HepG2 (cell line): ENCODE measurements around the gene NR2F6. TPM values are rescaled to one million over a fixed set of nuclear protein-coding genes. Genes with fewer than 3 reads are reported as not detected.

Source experiments
- ETV5 ChIP-seq: IDR thresholded peaks from 2 replicates; pipeline ENCODE4 v1.6.1; 2018; ENCODE audit warnings: missing biosample characterization, missing genetic modification reagents, inconsistent platforms, borderline replicate concordance
- FLYWCH1 ChIP-seq: sonication (generic); formaldehyde crosslinking; IDR thresholded peaks from 2 replicates; pipeline ENCODE4 v1.8.1; 2023; ENCODE audit warnings: mild to moderate bottlenecking, missing genetic modification reagents
- GATAD1 ChIP-seq: IDR thresholded peaks from 2 replicates; pipeline ENCODE4 v1.6.1; 2016; ENCODE audit warnings: missing genetic modification reagents, missing compliant biosample characterization
- KLF16 ChIP-seq, 2 experiments: sonication (generic) in 1 of 2; formaldehyde crosslinking in 1 of 2; IDR thresholded peaks; 2 replicates each; pipeline versions ENCODE4 v1.6.1 to v1.8.0; 2016 to 2023; ENCODE audit warnings: missing genetic modification reagents in 2 of 2, missing compliant biosample characterization in 1 of 2
- KMT2A ChIP-seq: sonication (generic); formaldehyde crosslinking; IDR thresholded peaks from 2 replicates; pipeline ENCODE4 v1.4.0; 2020; ENCODE audit warnings: missing genetic modification reagents
- MED1 ChIP-seq: sonication (generic); formaldehyde crosslinking; IDR thresholded peaks from 2 replicates; pipeline ENCODE4 v1.4.0; 2020; ENCODE audit warnings: missing genetic modification reagents
- NR2F1 ChIP-seq, 2 experiments: fragments of 450-650 bp in 1 of 2; formaldehyde crosslinking in 1 of 2; IDR thresholded peaks; 2 replicates each; pipeline versions ENCODE4 v1.5.0 to v1.6.1; 2016 to 2020; ENCODE audit warnings: mild to moderate bottlenecking in 1 of 2, missing compliant biosample characterization in 1 of 2, missing genetic modification reagents in 1 of 2, moderate library complexity in 1 of 2
- RAD21 ChIP-seq: fragments of 450-650 bp; formaldehyde crosslinking; IDR thresholded peaks from 2 replicates; pipeline ENCODE4 v1.5.0; 2020; ENCODE audit warnings: mild to moderate bottlenecking
- SMC3 ChIP-seq: IDR thresholded peaks from 2 replicates; pipeline ENCODE4 v1.6.1; 2011; ENCODE audit warnings: low read length, improper control_type of control experiment
- SOX6 ChIP-seq, 2 experiments: fragments of 450-650 bp in 1 of 2; sonication (generic) in 1 of 2; formaldehyde crosslinking in 1 of 2; IDR thresholded peaks; 2 replicates each; pipeline versions ENCODE4 v1.4.0 to v1.6.1; 2017 to 2020; ENCODE audit warnings: antibody characterized with exemption in 1 of 2, mild to moderate bottlenecking in 1 of 2, missing genetic modification reagents in 1 of 2
- SP4 ChIP-seq: sonication (generic); formaldehyde crosslinking; IDR thresholded peaks from 2 replicates; pipeline ENCODE4 v1.8.1; 2023; ENCODE audit warnings: mild to moderate bottlenecking, missing genetic modification reagents
- XBP1 ChIP-seq: sonication (generic); formaldehyde crosslinking; IDR thresholded peaks from 2 replicates; pipeline ENCODE4 v1.5.0; 2020; ENCODE audit warnings: missing genetic modification reagents
- ZMYM3 ChIP-seq: sonication (generic); formaldehyde crosslinking; IDR thresholded peaks from 2 replicates; pipeline ENCODE4 v1.5.1; 2020; ENCODE audit warnings: mild to moderate bottlenecking, missing genetic modification reagents
- ZNF256 ChIP-seq: sonication (generic); formaldehyde crosslinking; conservative IDR thresholded peaks from 2 replicates; pipeline ENCODE4 v1.4.0; 2020; ENCODE audit warnings: missing genetic modification reagents
- ZNF331 ChIP-seq: sonication (generic); formaldehyde crosslinking; IDR thresholded peaks from 2 replicates; pipeline ENCODE4 v1.4.0; 2020; ENCODE audit warnings: missing genetic modification reagents
- ZNF34 ChIP-seq: sonication (generic); formaldehyde crosslinking; IDR thresholded peaks from 2 replicates; pipeline ENCODE4 v1.4.0; 2020; ENCODE audit warnings: mild to moderate bottlenecking, missing genetic modification reagents, borderline replicate concordance
- ZNF652 ChIP-seq: IDR thresholded peaks from 2 replicates; pipeline ENCODE4 v1.6.1; 2016; ENCODE audit warnings: low read depth, borderline replicate concordance
- ZSCAN22 ChIP-seq: sonication (generic); formaldehyde crosslinking; IDR thresholded peaks from 2 replicates; pipeline ENCODE4 v1.4.0; 2020; ENCODE audit warnings: mild to moderate bottlenecking, missing genetic modification reagents
- polyA plus RNA-seq, 8 experiments: library from polyadenylated mRNA; depleted of rRNA in 3 of 8; stranded (reverse) in 7 of 8; unstranded in 1 of 8; fragments of >200 nt; fragmentation: Illumina TruSeq in 4 of 8; extraction: Trizol in 4 of 8; gene quantifications; 2 replicates each; pipeline versions ENCODE4 v1.2.1 to v1.2.3, GENCODE V29; 2011 to 2016; ENCODE audit warnings: low read depth in 4 of 8, missing spikeins in 1 of 8, mixed read lengths in 1 of 8; ENCODE audit not compliant: insufficient read depth in 1 of 8
- total RNA-seq, 5 experiments: library from RNA; depleted of rRNA; stranded (reverse); fragments of >200 nt; fragmentation: Illumina TruSeq; extraction: Trizol; gene quantifications; 2 replicates each; pipeline ENCODE4 v1.2.3, GENCODE V29; 2016; ENCODE audit warnings: low read depth in 1 of 5
- TF ChIP-seq, protein P1 (sequence below): sonication (generic); formaldehyde crosslinking; IDR thresholded peaks from 2 replicates; pipeline ENCODE4 v1.4.0; 2020; ENCODE audit warnings: mild to moderate bottlenecking, missing genetic modification reagents
- TF ChIP-seq, protein P2 (sequence below): IDR thresholded peaks from 2 replicates; pipeline ENCODE4 v1.6.1; 2016; ENCODE audit warnings: missing biosample characterization, missing genetic modification reagents, low read depth
- TF ChIP-seq, protein P3 (sequence below): sonication (generic); formaldehyde crosslinking; IDR thresholded peaks from 2 replicates; pipeline ENCODE4 v1.5.1; 2020; ENCODE audit warnings: mild to moderate bottlenecking, moderate library complexity, missing genetic modification reagents
- TF ChIP-seq, protein P4 (sequence below): sonication (generic); formaldehyde crosslinking; IDR thresholded peaks from 2 replicates; pipeline ENCODE4 v1.5.1; 2020; ENCODE audit warnings: missing genetic modification reagents, mild to moderate bottlenecking, borderline replicate concordance

Gene NR2F6
- total and polyA plus RNA-seq, 2 of the 13 experiments (the other 11 are each of a cell fraction or from before 2014, with no cell fraction given), result 30.9 to 72.4 TPM

DNA sequence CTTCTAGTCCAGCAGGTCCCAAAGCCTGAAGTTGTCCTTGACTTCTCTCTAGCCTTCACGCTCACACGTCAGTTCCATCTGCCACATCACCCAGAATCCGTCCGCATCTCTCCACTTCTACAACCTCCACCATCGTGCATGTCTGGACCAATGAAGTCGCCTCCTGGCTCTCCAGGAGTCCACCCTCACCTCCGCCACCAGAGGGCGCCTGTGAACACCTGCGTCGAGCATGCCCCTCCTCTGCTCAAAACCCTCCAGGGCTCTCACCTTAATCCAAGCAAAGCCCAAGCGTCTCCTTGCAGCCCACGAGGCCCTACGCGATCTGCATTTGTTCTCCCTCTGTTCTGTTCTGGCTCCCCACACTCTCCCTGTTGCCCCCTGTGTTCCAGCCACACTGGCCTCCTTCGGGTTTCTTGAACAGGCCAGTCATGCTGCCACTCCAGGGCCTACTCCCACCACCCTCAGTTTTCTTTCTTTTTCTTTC lies 15.2 kb upstream of the NR2F6 start (continued):
- TF ChIP-seq, protein P1, sequence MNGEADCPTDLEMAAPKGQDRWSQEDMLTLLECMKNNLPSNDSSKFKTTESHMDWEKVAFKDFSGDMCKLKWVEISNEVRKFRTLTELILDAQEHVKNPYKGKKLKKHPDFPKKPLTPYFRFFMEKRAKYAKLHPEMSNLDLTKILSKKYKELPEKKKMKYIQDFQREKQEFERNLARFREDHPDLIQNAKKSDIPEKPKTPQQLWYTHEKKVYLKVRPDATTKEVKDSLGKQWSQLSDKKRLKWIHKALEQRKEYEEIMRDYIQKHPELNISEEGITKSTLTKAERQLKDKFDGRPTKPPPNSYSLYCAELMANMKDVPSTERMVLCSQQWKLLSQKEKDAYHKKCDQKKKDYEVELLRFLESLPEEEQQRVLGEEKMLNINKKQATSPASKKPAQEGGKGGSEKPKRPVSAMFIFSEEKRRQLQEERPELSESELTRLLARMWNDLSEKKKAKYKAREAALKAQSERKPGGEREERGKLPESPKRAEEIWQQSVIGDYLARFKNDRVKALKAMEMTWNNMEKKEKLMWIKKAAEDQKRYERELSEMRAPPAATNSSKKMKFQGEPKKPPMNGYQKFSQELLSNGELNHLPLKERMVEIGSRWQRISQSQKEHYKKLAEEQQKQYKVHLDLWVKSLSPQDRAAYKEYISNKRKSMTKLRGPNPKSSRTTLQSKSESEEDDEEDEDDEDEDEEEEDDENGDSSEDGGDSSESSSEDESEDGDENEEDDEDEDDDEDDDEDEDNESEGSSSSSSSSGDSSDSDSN, result peak; percentile 42
- TF ChIP-seq GATAD1 (CRISPR knock-in tag) (peak; percentile 65; the same call in 1 of the 2 replicates), ZNF256 (CRISPR knock-in tag) (no peak), ZNF652 (CRISPR knock-in tag) (peak; percentile 68; the same call in 1 of the 2 replicates), MED1 (CRISPR knock-in tag) (0 out of 2 replicates have a peak, but pooled peaks have one; percentile 9), RAD21 (peak; percentile 76), KMT2A (CRISPR knock-in tag) (0 out of 2 replicates have a peak, but pooled peaks have one; percentile 31), SOX6 (IDR thresholded peaks at IDR 0.05) (no peak), SOX6 (CRISPR knock-in tag; IDR thresholded peaks at IDR 0.05) (no peak), ZNF34 (CRISPR knock-in tag) (peak; percentile 50; the same call in 1 of the 2 replicates), NR2F1 (CRISPR knock-in tag; IDR thresholded peaks at IDR 0.05) (no peak), ETV5 (CRISPR knock-in tag) (0 out of 2 replicates have a peak, but pooled peaks have one; percentile 6), XBP1 (CRISPR knock-in tag) (no peak), ZMYM3 (peak; percentile 76; the same call in 1 of the 2 replicates), SP4 (CRISPR knock-in tag) (no peak; the same call in 1 of the 2 replicates), FLYWCH1 (CRISPR knock-in tag) (no peak), SMC3 (peak; percentile 62), ZNF331 (CRISPR knock-in tag) (no peak; the same call in 1 of the 2 replicates), KLF16 (CRISPR knock-in tag; IDR thresholded peaks at IDR 0.05) (peak in 1 of 2 experiments; percentile 61; a peak in 1 of 4 replicates), ZSCAN22 (CRISPR knock-in tag) (peak; percentile 91)
- TF ChIP-seq, protein P2, sequence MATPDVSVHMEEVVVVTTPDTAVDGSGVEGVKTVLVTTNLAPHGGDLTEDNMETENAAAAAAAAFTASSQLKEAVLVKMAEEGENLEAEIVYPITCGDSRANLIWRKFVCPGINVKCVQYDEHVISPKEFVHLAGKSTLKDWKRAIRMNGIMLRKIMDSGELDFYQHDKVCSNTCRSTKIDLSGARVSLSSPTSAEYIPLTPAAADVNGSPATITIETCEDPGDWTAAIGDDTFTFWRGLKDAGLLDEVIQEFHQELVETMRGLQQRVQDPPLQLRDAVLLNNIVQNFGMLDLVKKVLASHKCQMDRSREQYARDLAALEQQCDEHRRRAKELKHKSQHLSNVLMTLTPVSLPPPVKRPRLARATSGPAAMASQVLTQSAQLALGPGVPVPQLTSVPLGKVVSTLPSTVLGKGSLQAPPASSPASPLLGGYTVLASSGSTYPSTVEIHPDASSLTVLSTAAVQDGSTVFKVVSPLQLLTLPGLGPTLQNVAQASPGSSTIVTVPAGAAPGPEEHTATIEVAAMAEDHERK, result no peak
- TF ChIP-seq, protein P3, sequence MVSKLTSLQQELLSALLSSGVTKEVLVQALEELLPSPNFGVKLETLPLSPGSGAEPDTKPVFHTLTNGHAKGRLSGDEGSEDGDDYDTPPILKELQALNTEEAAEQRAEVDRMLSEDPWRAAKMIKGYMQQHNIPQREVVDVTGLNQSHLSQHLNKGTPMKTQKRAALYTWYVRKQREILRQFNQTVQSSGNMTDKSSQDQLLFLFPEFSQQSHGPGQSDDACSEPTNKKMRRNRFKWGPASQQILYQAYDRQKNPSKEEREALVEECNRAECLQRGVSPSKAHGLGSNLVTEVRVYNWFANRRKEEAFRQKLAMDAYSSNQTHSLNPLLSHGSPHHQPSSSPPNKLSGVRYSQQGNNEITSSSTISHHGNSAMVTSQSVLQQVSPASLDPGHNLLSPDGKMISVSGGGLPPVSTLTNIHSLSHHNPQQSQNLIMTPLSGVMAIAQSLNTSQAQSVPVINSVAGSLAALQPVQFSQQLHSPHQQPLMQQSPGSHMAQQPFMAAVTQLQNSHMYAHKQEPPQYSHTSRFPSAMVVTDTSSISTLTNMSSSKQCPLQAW (CRISPR knock-in tag), result 0 out of 2 replicates have a peak, but pooled peaks have one; percentile 32
- TF ChIP-seq, protein P4, sequence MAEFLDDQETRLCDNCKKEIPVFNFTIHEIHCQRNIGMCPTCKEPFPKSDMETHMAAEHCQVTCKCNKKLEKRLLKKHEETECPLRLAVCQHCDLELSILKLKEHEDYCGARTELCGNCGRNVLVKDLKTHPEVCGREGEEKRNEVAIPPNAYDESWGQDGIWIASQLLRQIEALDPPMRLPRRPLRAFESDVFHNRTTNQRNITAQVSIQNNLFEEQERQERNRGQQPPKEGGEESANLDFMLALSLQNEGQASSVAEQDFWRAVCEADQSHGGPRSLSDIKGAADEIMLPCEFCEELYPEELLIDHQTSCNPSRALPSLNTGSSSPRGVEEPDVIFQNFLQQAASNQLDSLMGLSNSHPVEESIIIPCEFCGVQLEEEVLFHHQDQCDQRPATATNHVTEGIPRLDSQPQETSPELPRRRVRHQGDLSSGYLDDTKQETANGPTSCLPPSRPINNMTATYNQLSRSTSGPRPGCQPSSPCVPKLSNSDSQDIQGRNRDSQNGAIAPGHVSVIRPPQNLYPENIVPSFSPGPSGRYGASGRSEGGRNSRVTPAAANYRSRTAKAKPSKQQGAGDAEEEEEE (CRISPR knock-in tag), result 0 out of 2 replicates have a peak, but pooled peaks have one; percentile 30
